CD4-positive, alpha-beta T cell treated with Interleukin-21 for 1 hour (primary cell): ENCODE measurements around the gene PCBP2.
"Not testable (repeated sequence)": the region's sequence is repeated elsewhere in the genome, so short reads cannot be mapped to it uniquely, and the experiment has no call there.

Source experiments
- DNase-seq: peaks from one replicate; pipeline ENCODE4 v3.0.0-alpha.2; 2020

Gene PCBP2

DNA sequence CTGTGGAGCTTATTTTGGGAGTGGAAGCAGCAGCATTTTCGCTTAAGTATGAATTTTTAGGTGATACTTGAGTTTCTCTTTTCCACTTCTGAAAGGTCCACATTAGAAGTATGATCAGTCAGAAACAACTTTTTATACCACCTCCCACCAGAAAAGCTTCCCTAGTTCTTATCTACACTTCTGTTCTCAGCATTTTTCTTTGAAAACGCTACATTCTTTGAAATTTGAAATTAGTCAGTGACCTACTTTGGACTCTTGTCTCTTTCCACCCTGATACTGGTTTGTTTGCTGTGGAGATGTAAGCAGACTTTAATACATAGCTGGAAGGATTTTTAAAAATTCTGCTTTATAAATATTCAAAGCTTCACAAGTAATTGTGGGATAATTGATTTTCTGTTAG lies 22.2 kb downstream of the PCBP2 start:
- DNase-seq, result no peak

DNA sequence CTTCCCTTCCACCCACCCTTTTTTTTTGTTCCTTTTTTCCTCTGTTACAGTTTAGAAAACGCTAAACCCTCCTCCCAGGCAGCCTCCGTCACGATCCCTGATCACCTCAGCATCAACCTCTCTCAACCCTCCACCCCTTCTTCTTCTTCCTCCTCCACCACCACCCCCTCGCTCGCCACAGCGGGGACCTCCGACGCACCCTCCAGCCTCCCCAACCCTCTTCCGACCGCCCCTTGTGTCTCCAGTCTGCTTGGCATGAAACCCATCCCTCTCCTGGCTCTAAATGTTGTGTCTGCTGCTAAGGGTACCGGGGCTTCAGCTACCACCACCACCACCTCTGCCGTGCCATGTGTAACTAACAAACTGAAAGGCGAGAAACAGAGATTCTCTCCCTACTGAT lies 22.9 kb downstream of the PCBP2 start:
- peak; percentile 23 for DNase-seq

DNA sequence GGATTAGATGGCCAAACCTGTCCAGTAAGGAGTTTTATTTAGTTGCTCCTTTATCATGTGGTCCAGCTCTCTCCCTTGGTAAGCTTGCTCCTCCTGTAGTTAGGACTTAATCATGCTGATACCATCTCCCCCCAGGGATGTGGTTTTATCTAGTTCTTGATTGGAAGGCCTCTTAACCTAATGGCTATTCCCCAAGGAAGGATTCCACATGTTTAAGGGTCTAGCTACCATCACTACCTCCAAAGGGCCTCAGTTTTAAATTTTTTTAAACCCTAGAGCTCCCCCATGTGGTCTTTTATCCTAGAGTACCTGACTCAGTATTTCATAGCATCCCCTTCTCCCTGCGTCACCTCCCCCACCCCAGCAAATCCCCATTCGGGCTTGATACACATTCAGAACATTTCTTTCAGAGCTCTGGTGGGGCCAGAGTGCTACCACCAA lies 24.9 kb downstream of the PCBP2 start:
- peak; percentile 42 for DNase-seq

DNA sequence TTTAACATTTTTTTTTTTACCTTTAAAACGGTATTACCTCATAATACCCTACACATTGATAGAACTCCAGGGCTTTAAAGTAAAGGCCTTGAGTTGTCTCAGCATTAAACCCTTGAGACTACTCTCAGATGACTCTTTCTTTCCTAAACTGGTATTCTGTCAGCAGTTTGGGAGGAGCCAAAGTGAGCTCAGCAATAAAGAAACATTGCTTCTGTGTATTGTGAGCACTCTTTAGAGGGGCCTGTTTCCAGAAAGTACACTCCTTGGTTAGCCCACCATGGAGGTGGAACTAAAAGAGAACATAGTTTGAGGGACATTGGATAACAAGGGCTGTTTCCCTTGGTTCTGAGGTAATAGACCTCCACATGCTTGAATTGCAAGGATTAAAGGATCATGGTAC lies 27.0 kb downstream of the PCBP2 start:
- DNase-seq, result no peak

DNA sequence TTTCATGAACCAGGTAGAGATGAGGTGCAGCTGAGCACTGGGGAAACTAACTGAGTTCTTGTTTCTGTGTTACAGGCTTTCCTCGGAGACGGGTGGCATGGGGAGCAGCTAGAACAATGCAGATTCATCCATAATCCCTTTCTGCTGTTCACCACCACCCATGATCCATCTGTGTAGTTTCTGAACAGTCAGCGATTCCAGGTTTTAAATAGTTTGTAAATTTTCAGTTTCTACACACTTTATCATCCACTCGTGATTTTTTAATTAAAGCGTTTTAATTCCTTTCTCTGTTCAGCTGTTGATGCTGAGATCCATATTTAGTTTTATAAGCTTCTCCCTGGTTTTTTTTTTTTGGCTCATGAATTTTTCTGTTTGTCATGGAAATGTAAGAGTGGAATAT lies 27.4 kb downstream of the PCBP2 start:
- no peak for DNase-seq

DNA sequence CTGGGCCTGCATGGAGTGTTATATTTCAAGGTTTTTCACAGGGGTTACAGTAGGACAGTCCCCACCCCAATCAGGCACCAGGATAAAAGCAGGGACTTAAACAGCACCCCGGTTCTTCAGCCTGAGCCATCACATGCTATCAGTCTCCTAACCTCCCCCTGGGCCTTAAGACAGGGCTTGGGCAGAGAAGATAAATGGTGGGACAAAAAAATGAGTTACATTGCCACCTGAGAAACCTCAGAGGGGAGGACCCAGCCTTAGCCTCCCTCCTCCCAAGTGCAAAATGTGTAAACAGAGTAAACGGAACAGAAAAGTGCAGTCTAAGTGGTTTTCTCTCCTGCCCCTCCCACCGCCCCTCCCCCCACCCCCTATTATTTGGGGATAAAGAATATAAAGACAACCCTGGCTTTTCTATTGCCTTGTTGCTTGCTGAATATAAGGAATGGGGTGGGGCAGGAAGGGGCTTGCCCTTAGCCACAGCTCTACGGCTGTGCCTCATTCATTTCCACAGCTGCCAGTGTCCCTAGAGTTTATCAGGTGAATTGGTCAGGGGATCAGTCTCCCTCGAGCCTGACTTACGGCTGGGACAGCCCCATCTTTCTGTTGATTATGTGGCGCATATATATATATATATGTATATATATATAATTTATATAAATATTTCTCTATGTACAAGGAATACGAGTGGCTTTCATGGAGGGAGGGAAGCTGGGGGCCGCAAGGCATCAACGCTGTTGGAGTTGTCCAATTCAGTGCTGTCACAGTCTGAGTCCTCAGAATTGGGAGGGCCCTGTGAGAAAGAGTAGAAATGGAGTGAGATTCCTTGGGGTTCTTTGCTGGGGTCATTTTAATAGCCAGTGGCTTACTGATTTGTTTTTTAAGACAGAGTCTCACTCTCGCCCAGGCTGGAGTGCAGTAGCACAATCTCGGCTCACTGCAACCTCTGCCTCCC lies 28.9 kb downstream of the PCBP2 start:
- no peak for DNase-seq

DNA sequence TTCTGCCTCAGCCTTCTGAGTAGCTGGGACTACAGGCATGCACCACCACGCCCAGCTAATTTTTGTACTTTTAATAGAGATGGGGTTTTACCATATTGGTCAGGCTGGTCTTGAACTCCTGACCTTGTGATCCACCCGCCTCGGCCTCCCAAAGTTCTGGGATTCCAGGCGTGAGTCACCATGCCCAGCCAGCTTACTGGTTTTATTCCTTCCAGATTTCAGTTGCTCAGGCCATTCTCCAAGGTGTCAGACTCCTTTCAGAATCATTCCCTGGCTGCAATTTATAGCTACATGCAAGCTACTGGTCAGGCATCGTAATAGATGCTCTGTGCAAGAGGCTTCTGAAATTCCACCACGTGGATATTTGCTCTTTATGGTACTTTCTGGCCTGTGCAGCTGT lies 29.6 kb downstream of the PCBP2 start:
- DNase-seq, result not testable (repeated sequence)

DNA sequence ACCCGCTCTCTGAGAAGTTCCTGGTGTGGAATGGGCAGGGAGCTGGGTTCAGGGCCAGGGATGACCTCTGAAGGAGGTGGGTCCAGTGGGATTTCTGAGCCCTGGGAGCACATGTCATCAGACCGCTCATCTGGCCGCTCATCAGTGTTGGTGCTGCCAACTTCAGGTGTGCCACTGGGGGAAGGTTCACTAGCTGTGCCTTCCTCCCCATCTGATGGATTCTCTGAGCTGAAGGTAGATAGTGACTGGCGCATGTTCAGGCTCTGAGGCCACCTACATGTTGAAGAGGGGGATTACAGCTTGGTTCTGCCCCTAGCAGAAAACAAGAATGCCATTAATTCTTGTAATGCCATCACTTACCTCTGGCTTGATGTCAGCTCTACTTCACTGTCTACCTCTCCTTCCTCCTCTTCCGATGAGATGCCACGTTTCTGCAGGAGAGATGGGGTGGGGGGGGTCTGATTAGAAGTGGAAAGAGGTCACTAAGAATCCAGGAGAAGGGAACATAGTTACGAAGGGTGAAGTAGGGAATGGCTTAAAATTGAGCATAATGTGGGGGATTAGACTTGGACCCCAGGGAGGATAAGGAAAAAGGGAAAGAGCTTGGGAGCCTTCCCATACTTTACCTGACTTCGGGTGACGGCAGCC lies 30.2 kb downstream of the PCBP2 start:
- DNase-seq, result peak; percentile 26

DNA sequence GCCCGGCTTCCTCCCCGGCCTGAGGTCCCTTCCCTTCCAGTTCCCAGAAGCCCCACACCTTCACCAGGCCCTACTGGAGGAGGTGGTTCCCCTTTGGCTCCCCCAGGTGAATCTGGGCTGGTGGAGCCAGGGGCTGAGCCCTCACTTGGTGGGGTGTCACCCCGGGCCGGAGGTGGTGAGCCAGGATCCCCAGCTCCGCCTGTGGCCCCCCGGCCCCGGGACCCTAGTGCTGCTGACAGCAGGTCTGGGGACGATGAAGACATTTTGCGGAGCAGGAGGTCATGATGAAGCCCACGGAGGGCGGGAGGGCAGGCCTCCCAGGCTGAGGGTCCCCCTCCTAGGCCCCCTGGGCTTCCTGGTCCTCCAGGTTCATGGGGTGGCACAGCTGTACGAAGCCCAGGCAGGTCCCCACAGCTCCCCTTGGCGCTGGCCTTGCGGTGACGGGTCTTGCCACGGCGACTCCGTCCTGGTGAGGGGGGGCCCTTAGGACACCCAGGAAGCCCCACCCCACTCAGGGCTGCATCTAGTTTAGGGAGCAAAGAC lies 30.8 kb downstream of the PCBP2 start:
- DNase-seq, result no peak

DNA sequence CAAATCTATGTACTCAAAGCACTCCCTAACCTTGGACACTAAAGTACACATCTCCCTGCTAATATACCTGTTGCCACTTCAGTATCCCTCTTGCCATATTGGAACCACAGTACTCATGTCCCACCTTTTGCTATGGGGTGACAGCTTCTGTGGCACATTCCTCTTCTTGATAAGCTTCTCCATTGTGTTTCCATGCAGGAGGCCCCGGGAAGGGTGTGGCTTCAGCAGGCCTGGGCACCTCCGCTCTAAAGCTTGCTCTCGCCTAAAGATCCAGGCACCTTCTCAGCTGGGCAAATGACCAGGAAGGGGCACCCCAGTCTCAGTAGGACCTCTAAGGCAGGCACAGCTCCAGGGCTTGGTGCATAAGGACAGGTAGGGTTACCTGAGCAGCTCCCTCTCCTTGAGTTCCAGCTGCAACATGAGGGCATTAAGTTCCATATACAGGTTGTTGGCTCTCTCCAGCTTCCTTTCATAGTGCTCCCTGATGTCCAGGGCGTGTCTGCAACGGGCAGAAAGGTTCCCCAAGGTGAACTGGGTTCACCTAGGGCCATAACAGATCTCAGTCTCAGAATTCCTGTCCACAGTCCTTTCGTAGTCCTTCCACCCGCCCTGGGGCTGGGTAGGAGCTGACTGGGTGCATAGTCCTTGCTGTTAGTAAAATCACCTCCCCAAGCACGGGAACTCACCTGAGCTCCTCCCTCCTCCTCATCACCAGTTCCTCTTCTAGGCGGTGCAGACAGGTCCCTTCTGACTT lies 31.5 kb downstream of the PCBP2 start:
- no peak for DNase-seq

DNA sequence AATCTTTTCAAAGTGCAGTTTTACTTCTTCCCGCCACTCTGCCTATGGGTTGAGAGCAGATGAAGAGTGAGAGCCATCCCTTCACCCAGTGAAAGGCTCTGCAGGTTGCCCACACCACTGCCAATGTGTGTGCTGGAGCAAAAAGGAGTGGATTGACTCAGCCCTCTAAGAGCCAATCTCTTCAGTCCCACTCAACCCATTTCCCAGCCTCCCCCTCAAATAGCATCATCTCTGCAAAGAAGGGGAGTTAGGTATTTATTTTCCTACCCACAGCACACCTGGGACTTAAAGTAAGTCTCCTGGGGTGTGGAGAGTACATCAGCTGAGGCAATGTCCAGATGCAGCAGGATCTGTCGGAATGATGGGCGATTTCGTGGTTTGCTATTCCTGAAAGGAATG lies 32.1 kb downstream of the PCBP2 start:
- no peak for DNase-seq

DNA sequence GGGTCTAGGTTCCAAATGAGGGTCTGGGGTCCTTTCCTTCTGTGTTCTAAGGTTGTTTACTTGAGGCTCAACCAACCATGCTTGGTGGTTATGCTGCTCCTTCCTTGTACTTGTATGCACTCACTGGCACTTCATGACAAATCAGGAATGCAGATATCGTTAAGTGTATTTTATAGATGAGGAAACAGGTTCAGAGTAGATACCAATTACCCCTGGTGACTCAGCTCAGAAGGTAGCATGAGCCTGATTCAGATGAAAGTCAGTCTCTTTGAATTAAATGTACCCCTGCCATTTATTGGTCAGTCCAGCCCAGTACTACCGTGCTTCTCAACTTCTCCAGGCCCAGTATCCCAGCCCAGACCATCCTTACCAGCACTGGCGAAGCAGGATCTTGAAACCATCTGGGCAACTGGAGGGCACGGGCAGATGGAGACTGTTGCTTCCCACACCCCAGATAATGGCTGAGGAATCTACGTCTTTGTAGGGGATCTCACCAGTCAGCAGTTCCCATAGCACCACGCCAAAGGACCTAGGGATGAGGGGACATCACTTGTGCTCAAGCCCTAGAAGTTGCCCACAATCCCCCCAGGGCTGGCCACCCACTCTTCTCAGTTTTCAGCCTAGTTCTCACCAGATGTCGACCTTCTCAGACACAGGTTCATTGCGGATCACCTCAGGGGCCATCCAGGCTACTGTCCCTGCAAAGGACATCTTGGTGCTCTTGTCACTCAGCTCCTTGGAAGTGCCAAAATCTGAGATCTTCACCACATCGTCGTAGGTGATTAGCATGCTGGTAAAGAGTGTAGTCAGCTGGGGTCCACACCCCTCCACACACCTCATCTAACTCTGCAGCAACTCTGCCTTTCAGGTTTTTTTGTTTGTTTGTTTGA lies 33.0 kb downstream of the PCBP2 start:
- no peak for DNase-seq

DNA sequence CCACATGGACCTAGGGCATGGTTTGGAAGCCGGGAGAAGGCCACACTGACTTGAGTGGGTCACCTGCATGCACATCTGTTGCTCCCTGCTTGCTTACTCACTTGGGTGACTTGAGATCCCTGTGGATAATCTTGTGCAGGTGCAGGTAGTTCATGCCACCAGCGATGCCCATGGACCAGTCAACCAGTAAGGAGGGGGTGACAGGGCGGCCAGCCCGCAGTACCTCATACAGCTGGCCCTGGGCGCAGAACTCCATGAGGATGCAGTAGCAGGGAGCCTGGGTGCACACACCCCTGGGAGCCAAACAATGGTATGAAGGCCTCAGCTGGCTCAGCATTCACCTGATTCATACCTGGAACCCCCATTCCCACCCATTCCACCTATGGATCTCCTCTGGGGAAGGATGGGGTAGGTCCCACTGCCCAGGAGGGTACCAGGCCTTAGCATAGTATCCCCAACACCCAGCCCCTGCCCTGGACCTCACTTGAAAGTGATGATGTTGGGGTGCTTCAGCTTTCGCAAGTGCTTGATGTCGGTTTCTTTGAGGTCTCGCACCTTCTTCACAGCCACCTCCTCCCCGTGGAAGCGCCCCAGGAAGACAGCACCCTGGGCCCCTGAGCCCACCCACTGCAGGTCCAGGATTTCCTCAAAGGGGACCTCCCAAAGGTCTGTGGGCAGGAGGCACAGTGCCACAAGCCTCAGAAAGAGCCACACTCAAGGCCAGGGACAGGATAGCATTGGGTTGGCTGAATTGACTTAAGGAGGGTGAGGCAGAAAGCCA lies 34.2 kb downstream of the PCBP2 start:
- no peak for DNase-seq

DNA sequence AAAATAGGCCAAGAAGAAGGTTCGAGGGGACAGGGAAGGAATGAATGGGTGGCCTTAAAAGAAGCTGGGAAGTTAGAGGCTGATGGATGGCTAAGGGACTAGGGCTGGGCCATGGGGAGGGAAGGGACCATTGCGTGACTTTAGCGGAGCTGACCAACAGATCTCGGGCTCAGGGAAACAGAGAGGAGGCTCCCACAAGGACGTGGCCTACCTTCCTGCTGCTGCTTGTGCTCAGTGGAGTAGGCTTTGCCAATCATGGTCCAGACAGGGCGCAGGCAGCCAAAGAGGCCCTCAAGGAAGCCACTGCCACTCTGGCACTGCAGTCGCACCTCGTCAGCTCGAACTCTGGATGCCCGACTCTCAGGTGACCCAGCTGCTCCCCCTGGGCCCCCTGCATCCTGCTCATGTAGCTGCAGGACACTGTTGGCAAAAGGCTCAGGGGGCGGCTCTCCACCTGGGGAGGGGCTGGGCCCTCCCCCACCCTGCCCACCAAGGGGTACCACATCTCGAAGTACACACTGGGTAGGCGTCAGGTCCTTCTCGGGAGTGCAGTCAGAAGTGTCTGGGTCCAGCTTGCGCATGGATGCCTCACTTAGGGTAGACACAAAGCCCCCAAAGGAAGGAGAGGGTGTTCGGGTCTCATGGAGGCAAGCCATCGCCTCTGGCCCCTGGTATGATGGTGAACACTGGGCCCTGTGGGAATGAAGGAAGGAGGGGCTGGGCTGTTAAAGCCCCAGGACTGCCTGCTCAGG lies 35.0 kb downstream of the PCBP2 start:
- DNase-seq, result no peak

DNA sequence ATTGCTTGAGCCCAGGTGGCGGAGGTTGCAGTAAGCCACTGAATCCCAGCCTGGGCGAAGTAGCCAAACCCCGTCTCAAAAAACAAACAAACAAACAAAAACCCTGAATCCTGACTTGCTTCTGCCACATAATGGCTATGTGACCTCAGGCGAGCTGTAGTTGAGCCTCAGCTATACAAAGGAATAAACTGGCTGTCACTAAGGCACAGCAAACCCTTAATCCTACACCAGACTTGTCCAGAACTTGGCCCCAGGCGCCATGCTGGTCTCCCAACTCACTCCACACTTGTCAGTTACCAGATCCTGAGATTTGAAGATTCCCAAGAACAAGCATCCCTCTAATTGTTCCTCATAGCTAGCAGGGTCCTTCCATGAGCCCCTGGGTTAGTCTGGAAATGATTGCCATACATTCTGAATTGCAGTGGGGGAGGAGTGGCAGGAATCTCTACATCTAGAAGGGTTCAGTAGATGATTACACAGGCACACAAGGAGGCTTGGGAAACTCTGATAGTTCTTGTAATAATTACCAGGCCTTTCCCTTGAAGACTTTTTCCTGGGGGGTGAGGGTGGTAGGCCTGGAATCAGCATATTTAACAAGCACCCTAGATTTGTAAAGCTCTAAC lies 37.5 kb downstream of the PCBP2 start:
- no peak for DNase-seq

DNA sequence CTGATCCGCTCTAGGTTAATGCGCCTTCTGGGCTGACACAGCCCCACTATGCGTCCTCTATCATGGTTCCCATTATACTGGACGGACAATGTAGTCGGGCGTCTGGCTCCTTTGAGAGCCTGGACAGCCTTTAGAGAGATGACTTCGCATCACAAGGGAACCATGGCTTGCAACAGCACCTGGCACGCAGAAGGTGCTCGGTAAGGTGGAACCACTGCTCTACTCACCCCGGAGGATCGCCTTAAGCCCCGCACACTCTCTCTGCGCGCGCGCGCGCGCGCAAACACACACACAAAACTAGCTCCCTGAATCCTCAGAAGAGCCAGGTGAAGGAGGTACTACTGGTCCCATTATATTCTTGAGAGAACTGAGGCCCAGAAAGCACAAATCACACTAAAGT lies 40.3 kb downstream of the PCBP2 start:
- DNase-seq, result no peak

DNA sequence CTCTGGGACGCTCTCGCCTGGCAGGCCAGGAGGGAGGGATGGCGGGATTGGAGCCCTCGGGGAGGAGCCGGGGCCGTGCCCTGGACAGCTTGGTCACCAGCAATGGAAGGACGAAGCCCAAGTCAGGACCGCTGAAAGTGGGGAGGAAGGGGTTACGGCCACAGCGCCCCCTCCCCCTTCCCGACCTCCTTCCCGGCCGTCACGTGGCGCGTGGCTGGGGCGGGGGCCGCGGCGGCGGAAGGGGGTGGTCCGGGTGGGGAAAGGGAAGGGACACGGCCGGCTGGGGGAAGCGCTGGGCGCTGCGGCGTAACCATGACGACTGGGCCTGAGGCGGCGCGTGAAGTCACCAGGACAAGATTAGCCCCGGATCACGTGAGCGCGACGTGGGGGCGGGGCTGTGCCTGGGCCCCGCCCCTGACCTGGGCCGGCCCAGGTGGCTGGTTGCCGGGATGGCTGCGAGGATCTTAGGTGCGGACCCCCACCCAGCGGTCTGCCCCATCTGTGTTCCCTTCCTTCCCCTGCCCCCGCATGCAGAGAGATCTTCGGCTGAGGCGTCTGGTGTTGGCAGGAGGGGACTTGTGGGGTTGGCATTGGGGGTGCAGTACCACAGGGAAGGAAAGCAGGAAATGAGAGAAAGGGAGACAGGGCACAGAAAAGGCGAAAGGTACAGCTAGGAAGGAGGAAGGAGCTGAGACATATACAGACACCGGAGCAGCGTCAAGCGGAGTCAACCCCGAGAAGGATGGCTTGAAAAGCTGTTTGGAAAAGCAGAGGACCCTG lies 41.1 kb downstream of the PCBP2 start:
- DNase-seq, result peak; percentile 93

DNA sequence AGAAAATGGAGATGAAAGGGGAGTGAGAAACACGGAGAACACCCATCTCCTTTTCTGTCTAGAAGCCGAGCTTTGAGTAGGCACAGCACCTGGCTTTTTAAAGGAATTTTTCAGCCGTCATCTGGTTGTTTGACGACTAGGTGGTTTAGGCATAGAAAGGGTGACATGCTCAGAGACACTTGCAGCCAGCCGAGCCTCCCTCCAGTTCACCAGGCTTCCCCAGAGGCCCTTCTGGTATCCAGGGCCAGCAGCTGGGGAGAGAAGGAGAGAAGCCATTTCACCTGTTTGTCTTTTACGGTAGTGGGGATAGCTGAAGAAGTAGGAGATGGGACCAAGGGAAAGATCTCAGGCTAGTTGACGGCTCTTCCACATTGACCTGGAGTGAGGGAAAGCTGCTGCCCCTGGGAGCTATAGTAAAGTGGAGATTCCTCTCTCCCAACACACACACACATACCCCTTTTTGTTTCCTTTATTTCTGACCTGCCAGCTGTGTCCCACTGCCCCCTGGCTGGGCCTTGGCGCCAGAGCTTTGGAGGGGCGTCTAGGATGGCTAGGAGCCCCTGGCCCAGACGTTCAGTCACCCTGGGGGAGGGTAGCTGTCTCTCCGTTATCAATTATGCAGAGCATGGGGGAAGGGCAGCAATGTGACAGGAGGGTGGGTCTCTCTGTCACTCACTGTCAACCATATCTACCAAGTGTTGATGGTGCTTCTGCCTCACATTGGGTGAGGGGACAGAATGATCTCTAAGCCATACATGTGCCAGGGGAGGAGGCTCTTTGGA lies 41.9 kb downstream of the PCBP2 start:
- DNase-seq, result no peak
